ENCODE measurements around the gene EDEM3.

DNA sequence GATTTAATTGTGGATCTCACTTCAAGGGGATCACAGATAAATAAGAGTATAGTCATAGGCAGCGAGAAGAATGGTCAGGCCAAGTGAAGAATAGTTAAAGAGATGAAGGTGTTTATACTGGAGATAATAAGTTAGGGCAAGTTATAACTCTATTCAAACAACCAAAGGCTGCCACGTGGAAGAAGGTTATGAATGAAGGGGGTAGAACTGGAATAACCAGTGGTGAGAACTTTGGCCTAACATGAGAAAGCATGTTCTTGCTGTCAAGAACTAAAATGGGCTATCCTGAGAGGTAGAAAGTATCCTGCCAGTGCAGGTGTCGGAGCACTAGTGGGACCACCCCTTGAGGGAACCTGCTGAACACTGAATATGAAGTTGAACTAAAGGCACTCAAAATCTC, 49.6 kb upstream of the EDEM3 start:
- TF ChIP-seq, protein P1, sequence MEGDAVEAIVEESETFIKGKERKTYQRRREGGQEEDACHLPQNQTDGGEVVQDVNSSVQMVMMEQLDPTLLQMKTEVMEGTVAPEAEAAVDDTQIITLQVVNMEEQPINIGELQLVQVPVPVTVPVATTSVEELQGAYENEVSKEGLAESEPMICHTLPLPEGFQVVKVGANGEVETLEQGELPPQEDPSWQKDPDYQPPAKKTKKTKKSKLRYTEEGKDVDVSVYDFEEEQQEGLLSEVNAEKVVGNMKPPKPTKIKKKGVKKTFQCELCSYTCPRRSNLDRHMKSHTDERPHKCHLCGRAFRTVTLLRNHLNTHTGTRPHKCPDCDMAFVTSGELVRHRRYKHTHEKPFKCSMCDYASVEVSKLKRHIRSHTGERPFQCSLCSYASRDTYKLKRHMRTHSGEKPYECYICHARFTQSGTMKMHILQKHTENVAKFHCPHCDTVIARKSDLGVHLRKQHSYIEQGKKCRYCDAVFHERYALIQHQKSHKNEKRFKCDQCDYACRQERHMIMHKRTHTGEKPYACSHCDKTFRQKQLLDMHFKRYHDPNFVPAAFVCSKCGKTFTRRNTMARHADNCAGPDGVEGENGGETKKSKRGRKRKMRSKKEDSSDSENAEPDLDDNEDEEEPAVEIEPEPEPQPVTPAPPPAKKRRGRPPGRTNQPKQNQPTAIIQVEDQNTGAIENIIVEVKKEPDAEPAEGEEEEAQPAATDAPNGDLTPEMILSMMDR (IDR thresholded peaks at IDR 0.05) = no peak
- TF ChIP-seq POLR2A (IDR thresholded peaks at IDR 0.05) = no peak

All from heart left ventricle (tissue), 13 donors.